IMR-90 (cell line): ENCODE measurements around the gene IGF1R. TPM values are rescaled to one million over a fixed set of nuclear protein-coding genes. Genes with fewer than 3 reads are reported as not detected.

Experiments used
- ATAC-seq: fragments of 200-7000 bp; cut with Tn5 transposase; 2 replicates; pipeline ENCODE4 v1.9.1; 2020; ENCODE audit warnings: low read depth, mild to moderate bottlenecking, moderate library complexity
- BruUV-seq: library from RNA; stranded (reverse); fragments of 400-500 nt; replicated peaks from 2 replicates; lab custom pipeline; 2021; lab: Mats Ljungman, UMichigan
- CTCF ChIA-PET: fragments of 300-600 bp; formaldehyde crosslinking; extraction: SDS; loops from one replicate; lab custom pipeline; 2021; ENCODE audit warnings: antibody characterized with exemption; lab: Yijun Ruan, JAX
- POLR2A ChIA-PET: fragments of 300-600 bp; sonication (Branson Sonifier 250); formaldehyde crosslinking; loops from one replicate; lab custom pipeline; 2022; ENCODE audit warnings: antibody characterized with exemption; ENCODE audit not compliant: unreplicated experiment; lab: Charles Lee
- DNase-seq: peaks from one replicate; pipeline ENCODE4 v3.0.0; 2013
- H2AFZ ChIP-seq: replicated peaks from 2 replicates; pipeline ENCODE3; 2013; ENCODE audit warnings: low read length, mild to moderate bottlenecking; ENCODE audit not compliant: poor library complexity
- H2AK5ac ChIP-seq: 2 replicates; pipeline ENCODE4 v1.6.1; 2013; ENCODE audit warnings: low read depth, low read length, inconsistent platforms
- H2AK9ac ChIP-seq: replicated peaks from 2 replicates; pipeline ENCODE3; 2013; ENCODE audit warnings: mild to moderate bottlenecking, low read depth, low read length, moderate library complexity; ENCODE audit not compliant: poor library complexity
- H2BK120ac ChIP-seq: 2 replicates; pipeline ENCODE4 v1.6.1; 2013; ENCODE audit warnings: low read depth, low read length, inconsistent platforms
- H2BK15ac ChIP-seq: 3 replicates; pipeline ENCODE4 v1.6.1; 2013; ENCODE audit warnings: low read depth, low read length, inconsistent platforms
- H2BK20ac ChIP-seq: 2 replicates; pipeline ENCODE4 v1.6.1; 2013; ENCODE audit warnings: low read depth, mild to moderate bottlenecking, inconsistent platforms, low read length, moderate library complexity
- H2BK5ac ChIP-seq: 2 replicates; pipeline ENCODE4 v1.6.1; 2013; ENCODE audit warnings: mild to moderate bottlenecking, low read depth, low read length, inconsistent platforms; ENCODE audit not compliant: poor library complexity, severe bottlenecking
- H3K14ac ChIP-seq: replicated peaks from 2 replicates; pipeline ENCODE4 v1.6.1; 2013; ENCODE audit warnings: low read depth, low read length, inconsistent platforms
- H3K18ac ChIP-seq: 2 replicates; pipeline ENCODE4 v1.6.1; 2013; ENCODE audit warnings: low read depth, low read length, control low read depth
- H3K23ac ChIP-seq: 2 replicates; pipeline ENCODE4 v1.6.1; 2013; ENCODE audit warnings: low read depth, low read length, inconsistent platforms
- H3K27ac ChIP-seq: 2 replicates; pipeline ENCODE4 v1.5.1; 2013; ENCODE audit warnings: mild to moderate bottlenecking, control low read depth, low read length; ENCODE audit not compliant: insufficient read depth
- H3K27me3 ChIP-seq: 2 replicates; pipeline ENCODE4 v1.6.1; 2013; ENCODE audit warnings: low read length; ENCODE audit not compliant: control insufficient read depth, insufficient read depth
- H3K36me3 ChIP-seq: 2 replicates; pipeline ENCODE4 v1.6.1; 2013; ENCODE audit warnings: low read length, mixed read lengths; ENCODE audit not compliant: control insufficient read depth, insufficient read depth
- H3K4ac ChIP-seq: 2 replicates; pipeline ENCODE4 v1.6.1; 2013; ENCODE audit warnings: low read depth, low read length, inconsistent platforms
- H3K4me1 ChIP-seq: 2 replicates; pipeline ENCODE4 v1.6.1; 2013; ENCODE audit warnings: low read length, mixed read lengths; ENCODE audit not compliant: control insufficient read depth, insufficient read depth
- H3K4me2 ChIP-seq: 2 replicates; pipeline ENCODE4 v1.6.1; 2013; ENCODE audit warnings: low read depth, mild to moderate bottlenecking, control low read depth, low read length, moderate library complexity
- H3K4me3 ChIP-seq: 2 replicates; pipeline ENCODE4 v1.5.1; 2013; ENCODE audit warnings: low read depth, mild to moderate bottlenecking, control low read depth, low read length, moderate library complexity; ENCODE audit not compliant: insufficient read depth
- H3K56ac ChIP-seq: 2 replicates; pipeline ENCODE4 v1.6.1; 2013; ENCODE audit warnings: low read length, inconsistent platforms; ENCODE audit not compliant: insufficient read depth; ENCODE audit errors: extremely low read depth
- H3K79me1 ChIP-seq, 2 experiments: 2 replicates each; pipeline ENCODE4 v1.6.1; 2013; ENCODE audit warnings: low read length in 2 of 2, inconsistent platforms in 1 of 2, low read depth in 1 of 2
- H3K9ac ChIP-seq: 2 replicates; pipeline ENCODE4 v1.6.1; 2013; ENCODE audit warnings: low read depth, low read length, control low read depth
- H3K9me1 ChIP-seq: 2 replicates; pipeline ENCODE4 v1.6.1; 2013; ENCODE audit warnings: low read length, inconsistent platforms; ENCODE audit not compliant: insufficient read depth
- H3K9me3 ChIP-seq: 2 replicates; pipeline ENCODE4 v1.6.1; 2013; ENCODE audit warnings: low read length; ENCODE audit not compliant: control insufficient read depth, insufficient read depth
- H4K20me1 ChIP-seq: 2 replicates; pipeline ENCODE4 v1.6.1; 2013; ENCODE audit warnings: low read length, inconsistent platforms; ENCODE audit not compliant: insufficient read depth
- H4K5ac ChIP-seq: 2 replicates; pipeline ENCODE4 v1.6.1; 2013; ENCODE audit warnings: mild to moderate bottlenecking, low read depth, low read length, control low read depth
- H4K8ac ChIP-seq, 2 experiments: 2 replicates each; pipeline ENCODE4 v1.6.1; 2013; ENCODE audit warnings: low read depth in 2 of 2, low read length in 2 of 2, control low read depth in 1 of 2, inconsistent platforms in 1 of 2
- H4K91ac ChIP-seq: 2 replicates; pipeline ENCODE4 v1.6.1; 2013; ENCODE audit warnings: low read depth, low read length, inconsistent platforms; ENCODE audit not compliant: insufficient read depth
- BHLHE40 ChIP-seq: fragments of 150-350 bp; IDR thresholded peaks from 2 replicates; pipeline ENCODE4 v1.6.1; 2016; ENCODE audit warnings: mild to moderate bottlenecking, low read depth, low read length
- CEBPB ChIP-seq: IDR thresholded peaks from 2 replicates; pipeline ENCODE4 v1.6.1; 2012; ENCODE audit warnings: low read depth, low read length, improper control_type of control experiment
- CHD1 ChIP-seq: IDR thresholded peaks from 2 replicates; pipeline ENCODE4 v1.6.1; 2012; ENCODE audit warnings: low read depth, low read length, improper control_type of control experiment
- CTCF ChIP-seq: conservative IDR thresholded peaks from 2 replicates; pipeline ENCODE4 v1.5.1; 2012; ENCODE audit warnings: mild to moderate bottlenecking, low read depth, low read length, improper control_type of control experiment
- FOS ChIP-seq: fragments of 150-350 bp; IDR thresholded peaks from 2 replicates; pipeline ENCODE4 v1.6.1; 2016; ENCODE audit warnings: low read depth, low read length
- MAFK ChIP-seq: IDR thresholded peaks from 2 replicates; pipeline ENCODE4 v1.6.1; 2012; ENCODE audit warnings: low read depth, low read length, improper control_type of control experiment
- MAZ ChIP-seq: IDR thresholded peaks from 2 replicates; pipeline ENCODE4 v1.6.1; 2012; ENCODE audit warnings: low read depth, mild to moderate bottlenecking, low read length, improper control_type of control experiment, moderate library complexity, borderline replicate concordance
- MXI1 ChIP-seq: IDR thresholded peaks from 2 replicates; pipeline ENCODE4 v1.6.1; 2012; ENCODE audit warnings: low read depth, mild to moderate bottlenecking, low read length, moderate library complexity, borderline replicate concordance
- NFE2L2 ChIP-seq: fragments of 150-350 bp; IDR thresholded peaks from 2 replicates; pipeline ENCODE4 v1.6.1; 2016; ENCODE audit warnings: low read depth, mild to moderate bottlenecking, low read length
- POLR2A ChIP-seq: IDR thresholded peaks from 2 replicates; pipeline ENCODE4 v1.6.1; 2012; ENCODE audit warnings: mild to moderate bottlenecking, low read depth, low read length
- RAD21 ChIP-seq: IDR thresholded peaks from 2 replicates; pipeline ENCODE4 v1.6.1; 2012; ENCODE audit warnings: low read length, improper control_type of control experiment
- RCOR1 ChIP-seq: IDR thresholded peaks from 2 replicates; pipeline ENCODE4 v1.6.1; 2012; ENCODE audit warnings: mild to moderate bottlenecking, low read length, improper control_type of control experiment; ENCODE audit not compliant: insufficient replicate concordance
- RFX5 ChIP-seq: IDR thresholded peaks from 2 replicates; pipeline ENCODE4 v1.8.0; 2012; ENCODE audit warnings: low read depth, mild to moderate bottlenecking, low read length, moderate library complexity
- SMC3 ChIP-seq: fragments of 150-350 bp; IDR thresholded peaks from 2 replicates; pipeline ENCODE4 v1.6.1; 2016; ENCODE audit warnings: low read depth, mild to moderate bottlenecking, antibody characterized with exemption, low read length, moderate library complexity
- WGBS, 2 experiments: methylation state at CpG; one replicate each; pipeline versions ENCODE4 v1.1.5 to v1.1.7; 2013; ENCODE audit warnings: missing lambda C conversion rate in 2 of 2; ENCODE audit not compliant: insufficient read length in 1 of 2; ENCODE audit errors: extremely low coverage in 2 of 2; 5-methylcytosine and 5-hydroxymethylcytosine counted together
- dilution Hi-C: fragments of 300-500 bp; cut with HindIII; formaldehyde crosslinking; loops from one replicate; pipeline ENCODE4 v1.14.3; 2018; ENCODE audit warnings: low sequenced_read_pairs; ENCODE audit not compliant: unreplicated experiment
- in situ Hi-C: fragments of 300-500 bp; cut with MboI; formaldehyde crosslinking; loops from 3 replicates; pipeline ENCODE4 v1.14.3; 2019; ENCODE audit warnings: low sequenced_read_pairs, inconsistent platforms, mixed read lengths
- intact Hi-C: fragments of 100-400 bp; cut with micrococcal nuclease; formaldehyde crosslinking; loops from 2 replicates; pipeline ENCODE4 v1.10.0; 2022
- polyA plus RNA-seq, 3 experiments: library from polyadenylated mRNA; depleted of rRNA; stranded (reverse); fragments of >200 nt; gene quantifications; 2 replicates each; pipeline ENCODE4 v1.2.3, GENCODE V29; 2012; ENCODE audit warnings: low replicate concordance in 1 of 3
- total RNA-seq: library from RNA; depleted of rRNA; stranded (reverse); fragments of >200 nt; gene quantifications from 2 replicates; pipeline ENCODE4 v1.2.3, GENCODE V29; 2012
- TF ChIP-seq, protein P1 (sequence below): fragments of 150-350 bp; IDR thresholded peaks from 2 replicates; pipeline ENCODE4 v1.6.1; 2017; ENCODE audit warnings: mild to moderate bottlenecking, antibody characterized with exemption, low read length, low read depth
- TF ChIP-seq, protein P2 (sequence below): fragments of 150-350 bp; IDR thresholded peaks from 2 replicates; pipeline ENCODE4 v1.6.1; 2016; ENCODE audit warnings: low read depth, mild to moderate bottlenecking, low read length, moderate library complexity, borderline replicate concordance

The IGF1R gene
- total and polyA plus RNA-seq, 2 of the 4 experiments (the other 2 are of a cell fraction), result 24.0 to 24.9 TPM

DNA sequence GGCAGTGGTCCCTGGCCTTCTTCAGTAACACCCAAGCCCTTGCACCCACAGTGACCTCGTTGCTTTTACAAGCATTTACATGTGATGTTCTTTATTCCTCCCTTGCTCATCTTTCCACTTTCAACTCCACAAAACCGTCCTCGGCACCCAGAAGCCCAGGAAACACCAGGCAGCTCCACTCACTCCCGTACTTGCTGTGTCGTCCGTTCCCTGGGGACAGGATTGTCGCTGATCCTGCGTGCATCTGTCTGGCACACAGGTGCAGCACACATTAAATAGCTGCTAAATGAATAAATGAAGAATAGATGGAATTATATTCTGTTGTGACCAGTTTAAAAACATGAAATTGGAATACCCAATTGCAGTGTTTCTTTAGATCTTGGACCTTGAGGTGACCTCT is 239.6 kb downstream of the IGF1R start:
- CTCF ChIA-PET, result interaction anchor here (1.0 kb wide), 1 partner anchor 21 kb away, joined by 3 read pairs; no protein-coding TSS in a partner anchor
- Histone ChIP-seq H3K9ac (no peak overlapping the region), H4K20me1 (no peaks in the 10 kb centered on the region), H3K4me3 (no peak overlapping the region), H2BK20ac (peak overlapping the region; percentile 67), H3K18ac (no peak overlapping the region; the same call in 1 of the 2 replicates), H3K9me3 (no peaks in the 10 kb centered on the region), H2AFZ (no peak overlapping the region), H3K4me1 (peaks cover 23% of the 10 kb centered on the region), H4K91ac (peak overlapping the region; percentile 58; the same call in 1 of the 2 replicates), H3K9me1 (peaks cover 36% of the 10 kb centered on the region), H3K27me3 (no peaks in the 10 kb centered on the region), H3K14ac (no peak overlapping the region; the same call in 1 of the 2 replicates), H2BK15ac (peak overlapping the region; percentile 31; the same call in 1 of the 3 replicates), H3K36me3 (peaks cover 11% of the 10 kb centered on the region), H3K4me2 (no peak overlapping the region), H3K56ac (no peak overlapping the region), H3K27ac (peak overlapping the region; percentile 28; the same call in 1 of the 2 replicates), H2AK5ac (peak overlapping the region; percentile 87), H2BK120ac (peak overlapping the region; percentile 76), H3K79me1 (peaks cover 32 to 85% of the 10 kb centered on the region in 2 experiments), H2BK5ac (peak overlapping the region; percentile 99), H2AK9ac (peak overlapping the region; percentile 71), H3K4ac (peak overlapping the region; percentile 79), H3K23ac (no peak overlapping the region), H4K5ac (peak overlapping the region; percentile 75), H4K8ac (peak overlapping the region; percentile 32 to 66; a peak in 1 of 4 replicates)
- in situ Hi-C loops (loop anchor here (10.0 kb wide), 1 partner anchor 443 kb away; no protein-coding TSS in a partner anchor), intact Hi-C loops (no loop called here), dilution Hi-C loops (no loop called here)
- DNase-seq (no peak), ATAC-seq (no peak)
- TF ChIP-seq BHLHE40 (no peak), FOS (no peak), MXI1 (no peak), CHD1 (no peak), CTCF (no peak), RFX5 (no peak), NFE2L2 (no peak), POLR2A (no peak), RAD21 (no peak), RCOR1 (no peak), CEBPB (no peak), SMC3 (no peak), MAFK (no peak), MAZ (no peak)
- TF ChIP-seq, protein P1, sequence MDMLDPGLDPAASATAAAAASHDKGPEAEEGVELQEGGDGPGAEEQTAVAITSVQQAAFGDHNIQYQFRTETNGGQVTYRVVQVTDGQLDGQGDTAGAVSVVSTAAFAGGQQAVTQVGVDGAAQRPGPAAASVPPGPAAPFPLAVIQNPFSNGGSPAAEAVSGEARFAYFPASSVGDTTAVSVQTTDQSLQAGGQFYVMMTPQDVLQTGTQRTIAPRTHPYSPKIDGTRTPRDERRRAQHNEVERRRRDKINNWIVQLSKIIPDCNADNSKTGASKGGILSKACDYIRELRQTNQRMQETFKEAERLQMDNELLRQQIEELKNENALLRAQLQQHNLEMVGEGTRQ, result no peak
- TF ChIP-seq, protein P2, sequence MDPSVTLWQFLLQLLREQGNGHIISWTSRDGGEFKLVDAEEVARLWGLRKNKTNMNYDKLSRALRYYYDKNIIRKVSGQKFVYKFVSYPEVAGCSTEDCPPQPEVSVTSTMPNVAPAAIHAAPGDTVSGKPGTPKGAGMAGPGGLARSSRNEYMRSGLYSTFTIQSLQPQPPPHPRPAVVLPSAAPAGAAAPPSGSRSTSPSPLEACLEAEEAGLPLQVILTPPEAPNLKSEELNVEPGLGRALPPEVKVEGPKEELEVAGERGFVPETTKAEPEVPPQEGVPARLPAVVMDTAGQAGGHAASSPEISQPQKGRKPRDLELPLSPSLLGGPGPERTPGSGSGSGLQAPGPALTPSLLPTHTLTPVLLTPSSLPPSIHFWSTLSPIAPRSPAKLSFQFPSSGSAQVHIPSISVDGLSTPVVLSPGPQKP, result no peak
- no TSS peak for BruUV-seq
- WGBS, 2 experiments, result 98% methylated on average over 8 of the region's 8 CpGs; no CpG with 5 or more reads in 1 of the 2 experiments
- POLR2A ChIA-PET, result no interaction called here
